ENCODE data around the gene STX1A. TPM values are rescaled to one million over a fixed set of nuclear protein-coding genes. Genes with fewer than 3 reads are reported as not detected.
"Not testable (repeated sequence)": the region's sequence is repeated elsewhere in the genome, so short reads cannot be mapped to it uniquely, and the experiment has no call there.

Gene STX1A
- total RNA-seq, 2 experiments from 2014 or later, result 5.3 to 5.7 TPM

DNA sequence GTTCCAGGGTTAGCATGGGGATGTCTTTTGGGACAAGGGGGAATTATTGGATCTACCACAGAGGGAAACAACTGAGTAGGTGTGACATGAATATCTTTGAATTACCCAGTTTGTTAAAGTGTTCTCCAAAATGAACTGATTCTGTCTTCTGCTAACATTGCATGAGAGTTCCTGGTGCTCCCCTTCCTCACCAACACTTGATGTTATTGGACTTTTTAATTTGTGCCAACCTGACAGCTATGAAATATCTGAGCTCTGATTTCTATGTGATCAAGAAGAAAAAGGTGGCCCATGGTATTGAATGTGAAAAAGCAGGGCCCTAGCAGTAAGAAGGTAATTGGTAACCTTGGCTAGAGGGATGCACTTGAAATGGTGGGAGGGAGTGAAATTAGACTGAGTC lies 56.4 kb downstream of the STX1A start:
- Histone ChIP-seq H2AFZ (ENCODE audit: low read length) (no peak overlapping the region), H3K4me1 (ENCODE audit: insufficient read depth, low read length, poor library complexity, severe bottlenecking) (no peaks in the 10 kb centered on the region), H3K36me3 (ENCODE audit: insufficient read depth, low read length) (no peaks in the 10 kb centered on the region), H3K4me3 (ENCODE audit: low read depth, low read length, poor library complexity, severe bottlenecking) (no peak overlapping the region), H3K9me2 (ENCODE audit: insufficient read depth, low read length) (no peaks in the 10 kb centered on the region), H3K27ac (ENCODE audit: low read depth, low read length, poor library complexity, severe bottlenecking) (no peak overlapping the region), H3K9me3 (ENCODE audit: low read length) (peaks cover 8% of the 10 kb centered on the region; the same call in 1 of the 2 replicates), H4K20me1 (ENCODE audit: insufficient read depth, low read length) (no peaks in the 10 kb centered on the region), H3K79me2 (ENCODE audit: insufficient read depth, low read depth, low read length) (no peaks in the 10 kb centered on the region), H3K4me2 (ENCODE audit: low read length) (no peak overlapping the region)
- intact Hi-C loops (cut with micrococcal nuclease; ENCODE audit: unreplicated experiment), result no loop called here
- POLR2A ChIA-PET, result no interaction called here
- CTCF ChIA-PET (ENCODE audit: unreplicated experiment), result no interaction called here
- no TSS peak for BruUV-seq (replicated peaks)
- TF ChIP-seq, protein P1, sequence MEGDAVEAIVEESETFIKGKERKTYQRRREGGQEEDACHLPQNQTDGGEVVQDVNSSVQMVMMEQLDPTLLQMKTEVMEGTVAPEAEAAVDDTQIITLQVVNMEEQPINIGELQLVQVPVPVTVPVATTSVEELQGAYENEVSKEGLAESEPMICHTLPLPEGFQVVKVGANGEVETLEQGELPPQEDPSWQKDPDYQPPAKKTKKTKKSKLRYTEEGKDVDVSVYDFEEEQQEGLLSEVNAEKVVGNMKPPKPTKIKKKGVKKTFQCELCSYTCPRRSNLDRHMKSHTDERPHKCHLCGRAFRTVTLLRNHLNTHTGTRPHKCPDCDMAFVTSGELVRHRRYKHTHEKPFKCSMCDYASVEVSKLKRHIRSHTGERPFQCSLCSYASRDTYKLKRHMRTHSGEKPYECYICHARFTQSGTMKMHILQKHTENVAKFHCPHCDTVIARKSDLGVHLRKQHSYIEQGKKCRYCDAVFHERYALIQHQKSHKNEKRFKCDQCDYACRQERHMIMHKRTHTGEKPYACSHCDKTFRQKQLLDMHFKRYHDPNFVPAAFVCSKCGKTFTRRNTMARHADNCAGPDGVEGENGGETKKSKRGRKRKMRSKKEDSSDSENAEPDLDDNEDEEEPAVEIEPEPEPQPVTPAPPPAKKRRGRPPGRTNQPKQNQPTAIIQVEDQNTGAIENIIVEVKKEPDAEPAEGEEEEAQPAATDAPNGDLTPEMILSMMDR (conservative IDR thresholded peaks at IDR 0.05; ENCODE audit: low read length), result no peak
- no peak for TF ChIP-seq EZH2phosphoT487 (IDR thresholded peaks at IDR 0.05; ENCODE audit: borderline replicate concordance, low read depth, low read length)
- no peak for DNase-seq (ENCODE audit: low spot score)

- H3K4me2 ChIP-seq (ENCODE audit: low read length); H3K4me1 ChIP-seq (ENCODE audit: insufficient read depth, low read length, poor library complexity, severe bottlenecking); H3K79me2 ChIP-seq (ENCODE audit: insufficient read depth, low read depth, low read length); H4K20me1 ChIP-seq (ENCODE audit: insufficient read depth, low read length); H3K9me3 ChIP-seq (ENCODE audit: low read length); H3K36me3 ChIP-seq (ENCODE audit: insufficient read depth, low read length); BruUV-seq (replicated peaks); H3K4me3 ChIP-seq (ENCODE audit: low read depth, low read length, poor library complexity, severe bottlenecking); H2AFZ ChIP-seq (ENCODE audit: low read length); H3K27ac ChIP-seq (ENCODE audit: low read depth, low read length, poor library complexity, severe bottlenecking); H3K9me2 ChIP-seq (ENCODE audit: insufficient read depth, low read length); intact Hi-C loops (cut with micrococcal nuclease; ENCODE audit: unreplicated experiment); DNase-seq (ENCODE audit: low spot score); CTCF ChIA-PET (ENCODE audit: unreplicated experiment): not testable (repeated sequence)
- POLR2A ChIA-PET, result interaction anchor here (0.6 kb wide), 1 partner anchor 103 kb away, joined by 3 read pairs; no protein-coding TSS in a partner anchor
Measured at GRCh38 chr7:73660594-73660993, 58.9 kb downstream of the STX1A start.

DNA sequence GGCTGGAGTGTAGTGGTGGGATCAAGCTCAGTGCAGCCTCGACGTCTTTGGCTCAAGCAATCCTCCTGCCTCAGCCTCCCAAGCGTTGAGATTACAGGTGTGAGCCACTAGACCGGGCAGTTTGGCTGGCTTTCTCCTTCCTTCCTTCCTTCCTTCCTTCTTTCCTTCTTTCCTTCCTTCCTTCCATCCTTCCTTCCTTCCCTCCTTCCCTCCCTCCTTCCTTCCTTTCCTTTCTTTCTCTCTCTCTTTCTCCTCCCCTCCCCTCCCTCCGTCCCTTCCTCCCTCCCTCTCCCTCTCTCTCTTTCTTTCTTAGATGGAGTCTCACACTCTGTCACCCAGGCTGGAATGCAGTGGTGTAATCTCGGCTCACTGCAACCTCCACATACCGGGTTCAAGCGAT lies 59.5 kb downstream of the STX1A start:
- intact Hi-C loops (cut with micrococcal nuclease; ENCODE audit: unreplicated experiment), result no loop called here
- Histone ChIP-seq H3K9me3 (ENCODE audit: low read length) (peaks cover 8% of the 10 kb centered on the region; the same call in 1 of the 2 replicates), H3K4me3 (ENCODE audit: low read depth, low read length, poor library complexity, severe bottlenecking) (no peak overlapping the region), H4K20me1 (ENCODE audit: insufficient read depth, low read length) (no peaks in the 10 kb centered on the region), H3K79me2 (ENCODE audit: insufficient read depth, low read depth, low read length) (no peaks in the 10 kb centered on the region), H2AFZ (ENCODE audit: low read length) (no peak overlapping the region), H3K4me1 (ENCODE audit: insufficient read depth, low read length, poor library complexity, severe bottlenecking) (no peaks in the 10 kb centered on the region), H3K4me2 (ENCODE audit: low read length) (no peak overlapping the region), H3K36me3 (ENCODE audit: insufficient read depth, low read length) (no peaks in the 10 kb centered on the region), H3K9me2 (ENCODE audit: insufficient read depth, low read length) (no peaks in the 10 kb centered on the region), H3K27ac (ENCODE audit: low read depth, low read length, poor library complexity, severe bottlenecking) (no peak overlapping the region)
- TF ChIP-seq, protein P1 (conservative IDR thresholded peaks at IDR 0.05; ENCODE audit: low read length), result no peak
- TF ChIP-seq EZH2phosphoT487 (IDR thresholded peaks at IDR 0.05; ENCODE audit: borderline replicate concordance, low read depth, low read length), result no peak
- CTCF ChIA-PET (ENCODE audit: unreplicated experiment), result no interaction called here
- DNase-seq (ENCODE audit: low spot score), result no peak
- BruUV-seq (replicated peaks), result no TSS peak
- POLR2A ChIA-PET, result no interaction called here

DNA sequence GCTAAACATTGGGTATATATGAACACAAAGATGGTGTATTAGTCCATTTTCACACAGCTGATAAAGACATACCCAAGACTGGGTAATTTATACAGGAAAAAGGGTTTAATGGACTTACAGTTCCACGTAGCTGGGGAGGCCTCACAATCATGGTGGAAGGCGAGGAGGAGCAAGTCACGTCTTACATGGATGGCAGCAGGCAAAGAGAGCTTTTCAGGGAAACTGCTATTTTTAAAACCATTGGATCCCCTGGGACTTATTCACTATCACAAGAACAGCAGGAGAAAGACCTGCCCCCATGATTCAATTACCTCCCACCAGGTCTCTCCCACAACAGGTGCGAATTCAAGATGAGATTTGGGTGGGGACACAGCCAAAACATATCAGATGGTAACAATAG lies 64.2 kb downstream of the STX1A start:
- BruUV-seq (replicated peaks); H2AFZ ChIP-seq (ENCODE audit: low read length); H4K20me1 ChIP-seq (ENCODE audit: insufficient read depth, low read length); H3K9me3 ChIP-seq (ENCODE audit: low read length); intact Hi-C loops (cut with micrococcal nuclease; ENCODE audit: unreplicated experiment); H3K4me1 ChIP-seq (ENCODE audit: insufficient read depth, low read length, poor library complexity, severe bottlenecking); H3K4me2 ChIP-seq (ENCODE audit: low read length); H3K27ac ChIP-seq (ENCODE audit: low read depth, low read length, poor library complexity, severe bottlenecking); H3K36me3 ChIP-seq (ENCODE audit: insufficient read depth, low read length); H3K4me3 ChIP-seq (ENCODE audit: low read depth, low read length, poor library complexity, severe bottlenecking); H3K79me2 ChIP-seq (ENCODE audit: insufficient read depth, low read depth, low read length); H3K9me2 ChIP-seq (ENCODE audit: insufficient read depth, low read length); CTCF ChIA-PET (ENCODE audit: unreplicated experiment); DNase-seq (ENCODE audit: low spot score); POLR2A ChIA-PET: not testable (repeated sequence)

Measured in OCI-LY7 (cell line).